Progenitor cell of endocrine pancreas (in vitro differentiated cells): ENCODE data around the gene NR0B2. TPM values are rescaled to one million over a fixed set of nuclear protein-coding genes. Genes with fewer than 3 reads are reported as not detected.

Experiments used
- DNase-seq: peaks from one replicate; pipeline ENCODE4 v3.0.0; 2021; ENCODE audit warnings: low spot score; ENCODE audit not compliant: unreplicated experiment
- H3K27ac Mint-ChIP-seq: 2 replicates; pipeline ENCODE4 v1.8.0; 2021; ENCODE audit warnings: mild to moderate bottlenecking, moderate library complexity, mixed read lengths
- H3K27me3 Mint-ChIP-seq: 2 replicates; pipeline ENCODE4 v1.8.0; 2021; ENCODE audit warnings: mixed read lengths
- H3K36me3 Mint-ChIP-seq: 2 replicates; pipeline ENCODE4 v1.8.0; 2022; ENCODE audit warnings: mixed read lengths; ENCODE audit not compliant: insufficient read depth
- H3K4me1 Mint-ChIP-seq: 2 replicates; pipeline ENCODE4 v1.8.0; 2021; ENCODE audit warnings: low read depth, mixed read lengths
- H3K4me3 Mint-ChIP-seq: 2 replicates; pipeline ENCODE4 v1.8.0; 2021; ENCODE audit warnings: low read depth, mild to moderate bottlenecking, moderate library complexity, mixed read lengths
- H3K9me3 Mint-ChIP-seq: 2 replicates; pipeline ENCODE4 v1.8.0; 2021; ENCODE audit warnings: low read depth, mixed read lengths
- long read RNA-seq: library from polyadenylated mRNA; unstranded; transcript quantifications from one replicate; pipeline ENCODE4 v2.0.0, GENCODE V29; 2020
- total RNA-seq: library from RNA; stranded (reverse); gene quantifications from 2 replicates; pipeline ENCODE4 v1.2.1, GENCODE V29; 2021
- TF ChIP-seq, protein P1 (sequence below): fragments of 200-600 bp; sonication (generic); IDR thresholded peaks from one replicate; pipeline ENCODE4 v1.5.0; 2021; ENCODE audit warnings: antibody characterized with exemption, mild to moderate bottlenecking; ENCODE audit not compliant: unreplicated experiment

The NR0B2 gene
- 10.3 and 11.9 TPM in 2 replicates for total RNA-seq
- long read RNA-seq, transcript NR0B2-201 (2 exons, 1,156 nt) = major isoform, 6 of 9 reads
- long read RNA-seq, partial matches to known transcripts = 0 of 9 reads
- long read RNA-seq, other reads (novel, unspliced or antisense) = 3 of 9 reads

GRCh38 chr1:26913754-26914619 lies at the start of gene NR0B2:
TSS of gene NR0B2 (minus strand) at chr1:26913975. CDS start at chr1:26913940, 35 bp downstream.
- Mint-ChIP-seq H3K27ac (peak within 1 kb of the TSS; percentile 98), H3K4me3 (peak within 1 kb of the TSS; percentile 75), H3K9me3 (no peaks in the 10 kb centered on the region), H3K4me1 (peaks cover 59% of the 10 kb centered on the region), H3K36me3 (no peaks in the 10 kb centered on the region), H3K27me3 (no peaks in the 10 kb centered on the region)
- TF ChIP-seq, protein P1, sequence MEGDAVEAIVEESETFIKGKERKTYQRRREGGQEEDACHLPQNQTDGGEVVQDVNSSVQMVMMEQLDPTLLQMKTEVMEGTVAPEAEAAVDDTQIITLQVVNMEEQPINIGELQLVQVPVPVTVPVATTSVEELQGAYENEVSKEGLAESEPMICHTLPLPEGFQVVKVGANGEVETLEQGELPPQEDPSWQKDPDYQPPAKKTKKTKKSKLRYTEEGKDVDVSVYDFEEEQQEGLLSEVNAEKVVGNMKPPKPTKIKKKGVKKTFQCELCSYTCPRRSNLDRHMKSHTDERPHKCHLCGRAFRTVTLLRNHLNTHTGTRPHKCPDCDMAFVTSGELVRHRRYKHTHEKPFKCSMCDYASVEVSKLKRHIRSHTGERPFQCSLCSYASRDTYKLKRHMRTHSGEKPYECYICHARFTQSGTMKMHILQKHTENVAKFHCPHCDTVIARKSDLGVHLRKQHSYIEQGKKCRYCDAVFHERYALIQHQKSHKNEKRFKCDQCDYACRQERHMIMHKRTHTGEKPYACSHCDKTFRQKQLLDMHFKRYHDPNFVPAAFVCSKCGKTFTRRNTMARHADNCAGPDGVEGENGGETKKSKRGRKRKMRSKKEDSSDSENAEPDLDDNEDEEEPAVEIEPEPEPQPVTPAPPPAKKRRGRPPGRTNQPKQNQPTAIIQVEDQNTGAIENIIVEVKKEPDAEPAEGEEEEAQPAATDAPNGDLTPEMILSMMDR = no peak
- DNase-seq = peak; percentile 71

- H3K36me3 Mint-ChIP-seq = no peaks in the 10 kb centered on the region
- peak overlapping the region; percentile 86 for H3K4me3 Mint-ChIP-seq
- H3K4me1 Mint-ChIP-seq = peaks cover 11% of the 10 kb centered on the region
- TF ChIP-seq, protein P1 = no peak
- H3K27ac Mint-ChIP-seq = no peak overlapping the region
- H3K9me3 Mint-ChIP-seq = no peaks in the 10 kb centered on the region
- no peak for DNase-seq
- no peaks in the 10 kb centered on the region for H3K27me3 Mint-ChIP-seq
Observed at GRCh38 chr1:26961826-26962225, 48.1 kb upstream of the NR0B2 start.

DNA sequence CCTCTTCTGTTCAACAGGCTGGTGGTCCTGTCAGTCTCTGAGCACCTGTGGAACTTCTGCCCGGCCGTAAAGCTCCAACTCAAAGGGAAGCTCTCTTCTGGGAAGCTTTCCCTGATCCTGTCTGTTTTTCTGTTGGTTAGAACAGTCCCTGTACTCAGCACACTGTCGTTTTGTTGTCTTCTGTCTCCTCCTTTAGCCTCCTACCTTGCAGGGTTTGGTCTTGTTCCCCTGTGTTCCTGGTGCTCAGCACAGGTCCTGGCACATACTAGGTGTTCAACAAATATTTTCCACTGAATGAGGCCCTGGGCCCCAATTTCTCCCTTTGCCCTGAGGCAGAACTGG lies 46.8 kb upstream of the NR0B2 start:
- no peak for DNase-seq
- Mint-ChIP-seq H3K27me3 (no peaks in the 10 kb centered on the region), H3K36me3 (peaks cover 6% of the 10 kb centered on the region), H3K4me1 (peaks cover 11% of the 10 kb centered on the region), H3K9me3 (peaks cover 5% of the 10 kb centered on the region), H3K27ac (peak overlapping the region; percentile 95), H3K4me3 (peak overlapping the region; percentile 86)
- TF ChIP-seq, protein P1 = no peak

DNA sequence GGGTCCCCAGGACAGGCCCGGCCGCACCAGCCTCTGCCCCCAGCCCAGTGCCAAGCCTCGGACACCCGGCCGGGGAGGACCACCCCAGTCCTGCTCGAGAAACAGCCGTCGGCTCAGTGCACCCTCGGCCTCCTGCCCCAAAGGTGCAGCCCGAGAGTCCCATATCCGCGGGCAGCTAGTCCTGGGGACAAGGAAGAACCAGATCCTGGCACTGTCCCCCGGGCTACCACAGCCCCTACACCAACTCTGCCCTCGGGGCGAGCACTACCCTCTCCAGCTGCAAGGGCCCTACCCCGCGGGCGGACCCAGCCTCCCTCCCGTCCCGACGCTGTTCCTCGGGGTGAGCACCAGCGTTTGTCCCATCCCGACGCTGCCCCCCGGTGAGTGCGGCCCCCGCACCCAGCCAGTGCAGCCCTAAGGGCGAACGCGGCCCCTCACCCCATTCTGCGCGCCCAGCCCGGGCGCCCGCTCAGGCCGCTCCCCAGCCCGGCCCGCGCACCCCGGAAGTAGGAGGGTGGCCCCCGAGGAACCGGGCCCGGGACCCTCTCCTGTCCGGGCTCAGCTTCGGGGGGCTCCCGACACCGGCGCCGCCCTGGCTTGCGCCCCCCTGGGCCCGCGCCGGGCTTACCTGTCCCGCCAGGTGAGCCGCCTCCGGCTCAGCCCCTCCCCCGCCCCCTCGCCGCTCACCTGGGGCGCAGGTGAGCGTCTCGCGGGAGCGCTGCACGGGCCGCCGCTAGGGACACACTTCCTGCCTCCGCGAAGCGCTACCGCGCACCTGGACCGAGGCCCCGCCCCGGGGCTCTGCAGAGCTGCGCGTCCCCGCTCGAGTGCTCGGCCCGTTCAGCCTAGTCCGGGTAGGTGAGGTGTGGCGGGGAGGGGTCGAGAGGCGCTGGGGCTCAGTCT lies 46.2 kb upstream of the NR0B2 start, which contains the start of gene KDF1:
Gene KDF1 (minus strand): TSS at position 747 of the 903 bp plus-strand sequence. CDS start 8,088 bp downstream, outside the sequence.
- H3K4me3 Mint-ChIP-seq = peak within 1 kb of the TSS; percentile 86
- peaks cover 6% of the 10 kb centered on the region for H3K36me3 Mint-ChIP-seq
- H3K27me3 Mint-ChIP-seq = no peaks in the 10 kb centered on the region
- H3K9me3 Mint-ChIP-seq = peaks cover 5% of the 10 kb centered on the region
- peaks cover 11% of the 10 kb centered on the region for H3K4me1 Mint-ChIP-seq
- peak within 1 kb of the TSS; percentile 95 for H3K27ac Mint-ChIP-seq
- peak; percentile 87 for DNase-seq
- TF ChIP-seq, protein P1 = peak; percentile 59

GRCh38 chr1:26959270-26959669 lies 45.5 kb upstream of the NR0B2 start:
- Mint-ChIP-seq H3K27ac (no peak overlapping the region), H3K36me3 (peaks cover 6% of the 10 kb centered on the region), H3K27me3 (no peaks in the 10 kb centered on the region), H3K4me3 (peak overlapping the region; percentile 79), H3K9me3 (peaks cover 5% of the 10 kb centered on the region), H3K4me1 (peaks cover 11% of the 10 kb centered on the region)
- DNase-seq = no peak
- TF ChIP-seq, protein P1 = no peak
